Stimulated activated CD8-positive, alpha-beta memory T cell treated with anti-CD3 and anti-CD28 coated beads, Interleukin-12 subunit alpha, Interleukin-12 subunit beta, amount 100 ng/mL, for 4 hours (primary cell): ENCODE results near the gene PSMG4.

Experiments used
- DNase-seq: peaks from one replicate; pipeline ENCODE4 v3.0.0-alpha.2; 2020; ENCODE audit warnings: low read depth

Gene PSMG4

DNA sequence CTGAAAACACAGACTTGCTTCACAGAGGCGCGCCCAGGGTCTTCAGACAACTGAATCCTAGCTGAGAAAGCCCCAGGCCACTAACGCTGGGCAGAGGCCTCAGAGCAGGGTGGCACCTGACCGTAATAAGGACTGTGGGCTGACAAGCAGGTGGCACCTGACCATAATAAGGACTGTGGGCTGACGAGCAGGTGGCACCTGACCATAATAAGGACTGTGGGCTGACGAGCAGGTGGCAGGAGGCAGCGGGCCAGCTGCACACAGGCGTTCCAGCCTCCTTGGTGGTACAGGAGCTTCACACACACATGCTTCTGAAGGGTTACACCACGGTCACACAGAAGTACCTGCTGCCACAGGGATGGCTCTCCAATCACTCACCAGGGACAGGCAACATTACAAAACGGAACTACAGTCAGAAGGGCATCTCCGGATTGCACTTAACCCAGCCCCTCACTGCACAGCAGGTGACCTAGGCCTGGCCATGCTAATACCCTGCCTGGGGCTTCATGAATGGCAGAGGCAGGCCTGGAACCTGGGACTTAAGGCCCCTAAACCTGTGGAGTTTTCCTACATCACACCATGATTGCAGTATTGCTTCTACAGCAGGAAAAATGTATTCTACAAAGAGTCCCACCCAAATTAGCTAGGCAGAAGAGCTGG lies 50.8 kb downstream of the PSMG4 start:
- DNase-seq = no peak

DNA sequence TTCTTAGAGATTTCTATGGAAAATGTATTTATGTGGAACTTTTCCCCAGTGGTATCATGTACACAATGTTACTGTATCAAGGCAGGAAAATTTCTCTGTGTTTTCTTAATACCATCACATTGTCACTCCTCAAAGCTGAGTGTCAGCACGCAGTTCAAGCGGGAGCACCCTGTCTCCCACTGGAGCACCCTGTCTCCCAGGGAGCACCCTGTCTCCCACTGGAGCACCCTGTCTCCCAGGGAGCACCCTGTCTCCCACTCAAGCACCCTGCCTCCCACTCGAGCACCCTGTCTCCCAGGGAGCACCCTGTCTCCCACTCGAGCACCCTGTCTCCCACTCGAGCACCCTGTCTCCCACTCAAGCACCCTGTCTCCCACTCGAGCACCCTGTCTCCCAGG lies 51.3 kb downstream of the PSMG4 start:
- no peak for DNase-seq

DNA sequence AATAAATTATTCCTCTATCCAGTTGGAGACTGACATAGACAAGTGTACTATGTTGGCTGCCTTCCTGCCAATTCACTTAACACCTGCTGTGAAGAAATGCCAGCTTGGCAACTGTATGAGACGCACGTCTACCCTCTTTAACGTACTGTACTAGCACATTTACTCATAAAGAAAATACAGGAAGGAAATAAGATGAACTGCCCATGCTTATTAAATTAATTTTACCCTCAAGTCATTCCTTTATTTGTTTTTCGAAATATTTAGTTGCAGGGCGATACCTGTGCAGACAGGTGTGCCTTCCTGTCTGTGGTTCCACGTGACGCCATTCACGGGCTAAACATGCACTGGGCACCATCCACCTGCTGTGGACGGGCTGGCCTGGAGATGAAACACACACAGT lies 52.0 kb downstream of the PSMG4 start:
- DNase-seq = no peak

DNA sequence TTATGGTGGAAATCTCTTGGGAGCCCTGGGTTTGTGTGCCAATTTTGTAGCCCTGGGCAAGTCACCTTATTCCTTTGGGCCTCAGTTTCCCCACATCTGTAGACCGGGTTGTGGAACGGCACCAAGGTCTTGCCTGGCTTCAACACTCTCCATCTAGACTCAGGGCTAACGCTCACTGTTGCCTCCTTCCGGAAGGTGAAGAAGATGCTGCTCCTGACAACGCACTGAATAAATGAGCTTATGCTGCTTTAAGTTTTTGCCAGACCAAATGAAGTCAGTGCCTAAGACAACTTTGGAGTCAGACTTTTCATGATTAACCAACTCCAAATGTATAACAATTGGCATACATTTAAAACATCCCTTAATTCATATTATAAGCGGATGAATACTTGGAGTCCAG lies 53.1 kb downstream of the PSMG4 start:
- DNase-seq = no peak

DNA sequence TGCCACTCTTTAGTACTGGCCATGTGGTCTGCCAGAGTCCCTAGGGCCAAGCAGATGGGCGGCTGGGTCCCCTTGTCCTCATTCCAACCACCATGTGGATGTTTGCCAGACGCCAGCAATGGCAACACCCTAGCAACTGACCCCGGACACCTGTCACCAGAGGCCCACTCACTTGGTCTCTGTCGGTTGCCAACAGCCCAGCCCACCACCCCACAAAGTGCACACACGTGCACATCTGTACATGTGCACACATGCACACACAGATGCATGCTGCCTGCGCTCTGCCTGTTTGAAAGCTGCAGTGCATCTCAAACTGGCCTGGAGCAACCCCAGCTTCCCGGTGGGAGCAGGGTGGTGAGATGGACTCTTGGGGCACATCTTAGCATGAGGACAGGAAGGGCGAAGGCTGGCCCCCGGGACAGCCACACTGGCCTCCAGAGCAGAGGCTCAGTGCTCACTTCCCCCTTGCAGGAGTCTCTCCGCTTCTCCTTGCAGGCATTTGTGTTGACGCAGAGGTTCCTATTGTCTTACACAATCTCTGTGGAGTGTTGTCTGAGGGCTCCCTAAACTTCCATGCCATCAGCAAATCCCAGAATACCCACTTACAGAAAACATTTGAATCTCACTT lies 54.0 kb downstream of the PSMG4 start:
- DNase-seq = no peak

DNA sequence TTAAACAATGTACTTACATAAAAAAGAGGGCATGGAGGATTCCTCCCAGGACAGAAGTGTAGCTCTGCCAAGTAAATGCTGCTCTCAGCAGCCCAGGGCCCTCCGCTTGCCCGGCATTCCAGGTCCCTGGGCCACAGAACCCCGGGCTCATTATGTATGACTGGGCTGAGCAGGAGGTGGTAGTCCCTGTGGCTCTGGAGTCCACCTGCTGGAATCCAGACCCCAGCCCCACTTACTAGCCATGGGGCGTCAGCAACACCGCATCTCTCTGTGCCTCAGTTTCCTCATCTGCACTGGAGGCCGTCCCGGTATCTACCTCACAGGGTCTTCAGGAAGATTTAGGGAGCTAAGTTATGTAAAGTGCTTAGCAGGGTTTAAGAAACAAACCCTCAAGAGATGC lies 55.4 kb downstream of the PSMG4 start:
- DNase-seq = no peak

DNA sequence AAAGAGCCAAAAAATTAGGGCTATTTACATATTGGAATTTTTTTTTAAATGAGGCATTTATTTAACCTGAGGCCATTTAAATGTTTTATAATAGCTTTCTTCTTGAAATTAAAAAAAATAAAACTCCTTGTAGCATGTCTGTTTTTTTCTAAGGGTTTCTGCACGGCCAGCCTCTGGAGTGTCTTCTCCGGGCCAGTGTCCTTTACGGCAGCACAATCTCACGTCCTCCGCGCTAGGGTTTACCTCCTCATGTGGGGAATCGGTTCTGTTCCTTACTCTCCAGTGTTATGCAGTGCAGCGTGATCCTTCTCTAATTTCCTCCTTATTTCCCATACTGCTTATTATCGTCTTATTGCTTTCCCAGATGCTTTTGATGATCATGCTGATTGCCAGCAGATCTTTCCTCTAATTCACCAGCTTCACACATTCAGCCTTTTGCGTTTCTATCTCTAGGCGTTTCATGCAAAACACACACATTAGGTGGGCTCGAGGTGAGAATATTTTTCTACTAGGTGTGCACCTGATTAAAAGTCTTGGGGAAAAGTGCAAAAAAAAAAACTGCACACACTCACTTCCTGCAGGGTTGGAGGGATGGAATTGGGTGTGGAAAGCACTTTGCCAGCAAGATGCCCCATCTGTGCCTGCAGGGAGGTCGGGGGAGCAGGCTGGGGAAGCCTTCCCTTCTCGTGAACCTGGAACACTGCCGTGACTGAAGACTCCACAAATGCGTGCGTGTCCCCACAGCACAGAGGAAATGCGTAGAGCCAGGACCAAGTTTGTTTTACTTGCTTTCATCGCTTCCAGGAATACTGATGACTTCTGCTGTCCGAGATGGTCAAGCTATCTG lies 56.1 kb downstream of the PSMG4 start:
- no peak for DNase-seq

DNA sequence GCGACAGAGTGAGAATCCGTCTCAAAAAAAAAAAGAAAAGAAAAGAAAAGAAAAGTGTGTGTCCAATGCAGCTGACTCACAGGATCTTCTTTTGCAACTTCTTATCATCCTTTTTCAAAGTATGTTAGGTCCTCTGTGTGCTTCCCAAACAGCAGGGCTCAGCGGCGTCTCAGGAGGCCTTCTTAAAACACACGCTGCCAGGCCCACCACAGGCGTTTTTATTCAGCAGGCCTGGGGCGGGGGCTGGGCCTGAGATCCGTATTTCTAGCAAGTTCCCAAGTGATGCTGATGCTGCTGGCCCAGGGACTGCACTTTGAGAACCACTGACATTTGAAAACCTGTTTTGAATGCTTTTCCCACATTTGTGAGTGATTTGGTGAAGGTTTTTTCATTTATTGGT lies 57.1 kb downstream of the PSMG4 start:
- DNase-seq = no peak

DNA sequence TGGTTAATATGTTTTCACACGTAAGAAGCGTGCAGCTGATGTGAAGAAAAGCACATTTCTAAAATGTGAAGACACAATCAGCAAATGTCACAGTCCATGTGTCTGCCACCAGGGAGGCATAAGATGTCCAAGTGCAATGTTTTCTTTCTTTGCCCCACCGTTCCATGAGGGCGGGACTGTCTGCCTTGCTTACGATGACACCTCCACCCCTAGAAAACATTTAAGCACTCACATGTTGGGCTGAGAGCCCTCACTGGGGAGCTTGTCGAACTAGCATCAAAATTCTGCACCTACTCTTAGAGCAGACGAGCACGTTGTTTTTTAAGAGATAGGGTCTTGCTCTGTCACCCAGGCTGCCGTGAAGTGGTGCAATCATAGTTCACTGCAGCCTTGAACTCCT lies 57.6 kb downstream of the PSMG4 start:
- DNase-seq = no peak

DNA sequence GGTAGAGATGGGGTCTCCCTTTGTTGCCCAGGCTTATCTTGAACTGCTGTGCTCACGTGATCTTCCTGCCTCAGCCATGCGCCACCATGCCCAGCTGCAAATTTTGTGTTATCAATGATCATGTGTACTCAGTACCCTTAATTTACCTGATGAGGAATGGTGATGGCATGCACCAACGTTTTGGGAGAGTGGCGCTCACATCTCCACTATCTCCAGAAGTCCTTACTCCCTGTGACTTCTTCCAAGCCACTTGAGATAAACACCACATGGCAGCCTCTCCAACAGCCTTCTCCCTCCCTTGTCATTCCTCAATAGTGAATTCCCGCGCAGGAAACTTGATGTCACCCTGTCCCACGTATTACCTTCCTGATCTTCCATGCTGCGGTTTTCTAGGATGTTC lies 58.1 kb downstream of the PSMG4 start:
- DNase-seq = no peak
